Kidney epithelial cell (primary cell): ENCODE measurements around the gene ATP8A2. TPM values are rescaled to one million over a fixed set of nuclear protein-coding genes. Genes with fewer than 3 reads are reported as not detected.

Source experiments
- DNase-seq: peaks from one replicate; pipeline ENCODE4 v3.0.0-alpha.2; 2010; ENCODE audit warnings: low read depth
- H3K27me3 ChIP-seq: 2 replicates; pipeline ENCODE4 v1.6.0; 2011; ENCODE audit warnings: low read length; ENCODE audit not compliant: control insufficient read depth, insufficient read depth
- H3K36me3 ChIP-seq: 2 replicates; pipeline ENCODE4 v1.5.1; 2011; ENCODE audit warnings: low read length; ENCODE audit not compliant: control insufficient read depth, insufficient read depth
- H3K4me3 ChIP-seq: 2 replicates; pipeline ENCODE4 v1.5.1; 2011; ENCODE audit warnings: low read depth, mild to moderate bottlenecking, control low read depth, low read length
- CTCF ChIP-seq: IDR thresholded peaks from 2 replicates; pipeline ENCODE4 v1.5.1; 2011; ENCODE audit warnings: mild to moderate bottlenecking, moderate library complexity, low read length, control low read depth, inconsistent platforms; ENCODE audit not compliant: insufficient read depth, poor library complexity, severe bottlenecking
- total RNA-seq: library from RNA; depleted of rRNA; stranded (reverse); fragments of >200 nt; gene quantifications from 2 replicates; pipeline ENCODE4 v1.2.3, GENCODE V29; 2015

Gene ATP8A2
- total RNA-seq, 1 donor from 2014 or later: 3.8 TPM

- no peak for DNase-seq
- H3K27me3 ChIP-seq: no peaks in the 10 kb centered on the region
- H3K4me3 ChIP-seq: peak overlapping the region; percentile 50
- no peak for TF ChIP-seq CTCF
- no peaks in the 10 kb centered on the region for H3K36me3 ChIP-seq
Measured at GRCh38 chr13:25468325-25469168, 96.8 kb downstream of the ATP8A2 start.

- H3K27me3 ChIP-seq: no peaks in the 10 kb centered on the region
- no peak for TF ChIP-seq CTCF
- no peak for DNase-seq
- peak overlapping the region; percentile 50 for H3K4me3 ChIP-seq
- H3K36me3 ChIP-seq: no peaks in the 10 kb centered on the region
Measured at GRCh38 chr13:25469169-25469525, 97.4 kb downstream of the ATP8A2 start.

DNA sequence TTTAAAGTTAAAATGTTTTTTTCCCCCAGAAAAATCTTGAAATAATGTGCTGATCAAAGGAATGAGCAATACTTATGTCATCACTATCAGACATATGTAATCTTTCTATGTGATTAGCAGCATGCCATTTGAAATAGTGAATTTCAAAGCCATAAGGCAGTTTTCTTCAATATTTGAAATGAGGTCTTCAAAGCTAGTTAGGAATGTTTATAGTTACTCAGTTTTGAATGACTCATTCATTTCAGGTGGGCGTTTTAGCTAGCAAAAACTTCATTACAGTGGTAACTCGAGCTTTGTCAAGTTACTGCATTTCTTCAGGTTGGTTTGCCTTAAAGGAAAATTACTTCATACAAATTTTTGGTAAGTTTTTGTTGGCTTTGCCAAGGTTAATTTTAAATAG is 102.1 kb downstream of the ATP8A2 start:
- peak; percentile 29 for DNase-seq
- Histone ChIP-seq H3K36me3 (no peaks in the 10 kb centered on the region), H3K4me3 (no peak overlapping the region), H3K27me3 (no peaks in the 10 kb centered on the region)
- no peak for TF ChIP-seq CTCF

- H3K4me3 ChIP-seq: no peak overlapping the region
- no peaks in the 10 kb centered on the region for H3K36me3 ChIP-seq
- DNase-seq: no peak
- TF ChIP-seq CTCF: no peak
- no peaks in the 10 kb centered on the region for H3K27me3 ChIP-seq
Measured at GRCh38 chr13:25478186-25478585, 106.4 kb downstream of the ATP8A2 start.

GRCh38 chr13:25489238-25489637 is 117.5 kb downstream of the ATP8A2 start:
- no peak for DNase-seq
- Histone ChIP-seq H3K36me3 (no peaks in the 10 kb centered on the region), H3K4me3 (no peak overlapping the region), H3K27me3 (peaks cover 2% of the 10 kb centered on the region)
- no peak for TF ChIP-seq CTCF

DNA sequence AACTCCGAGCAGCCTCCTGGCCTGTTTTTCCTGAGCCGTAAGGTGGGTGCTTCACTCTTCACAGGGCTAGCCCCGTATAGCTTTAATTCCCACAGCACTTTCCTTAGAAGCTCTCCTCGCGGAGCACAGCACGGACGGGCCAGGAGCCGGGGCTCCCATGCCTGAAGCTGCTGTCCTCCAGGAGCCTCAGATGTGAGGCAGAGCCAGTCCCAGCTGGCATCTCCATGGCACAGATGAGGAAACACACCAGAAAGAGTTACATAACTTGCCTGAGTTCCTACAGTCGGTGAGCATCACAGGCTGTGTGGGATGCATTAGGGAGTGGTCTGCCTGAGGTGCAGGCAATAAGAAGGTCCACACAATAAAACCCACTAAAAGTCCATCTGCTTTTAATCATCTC is 118.5 kb downstream of the ATP8A2 start:
- no peak for TF ChIP-seq CTCF
- H3K36me3 ChIP-seq: no peaks in the 10 kb centered on the region
- H3K27me3 ChIP-seq: peaks cover 2% of the 10 kb centered on the region
- no peak overlapping the region for H3K4me3 ChIP-seq
- DNase-seq: no peak
